Colonic mucosa (tissue), 4 donors: ENCODE measurements around the gene GPR37L1. TPM values are rescaled to one million over a fixed set of nuclear protein-coding genes. Genes with fewer than 3 reads are reported as not detected.
"Not testable (repeated sequence)": the region's sequence is repeated elsewhere in the genome, so short reads cannot be mapped to it uniquely, and the experiment has no call there.

Experiments used
- DNase-seq: peaks from one replicate; pipeline ENCODE4 v3.0.0-alpha.2; 2020
- H3K27ac ChIP-seq: fragments of 200-600 bp; one replicate; pipeline ENCODE4 v1.8.0; 2021
- H3K27me3 ChIP-seq: fragments of 200-600 bp; one replicate; pipeline ENCODE4 v1.8.0; 2021
- H3K36me3 ChIP-seq: fragments of 200-600 bp; one replicate; pipeline ENCODE4 v1.8.0; 2021
- H3K4me1 ChIP-seq: fragments of 200-600 bp; one replicate; pipeline ENCODE4 v1.8.0; 2021; ENCODE audit warnings: mild to moderate bottlenecking
- H3K4me3 ChIP-seq: fragments of 200-600 bp; one replicate; pipeline ENCODE4 v1.8.0; 2021
- H3K9ac ChIP-seq, 2 donors: one replicate each; pipeline ENCODE4 v1.7.0; 2013; ENCODE audit warnings: control low read depth in 2 of 2, low read depth in 2 of 2, low read length in 2 of 2
- H3K9me3 ChIP-seq: fragments of 200-600 bp; one replicate; pipeline ENCODE4 v1.8.0; 2021
- intact Hi-C: fragments of 100-400 bp; cut with DNase I; formaldehyde crosslinking; loops from one replicate; pipeline ENCODE4 v1.14.1; 2022
- total RNA-seq, 2 donors: library from RNA; stranded (reverse); fragmentation: NEBNext Ultra II Directional in 1 of 2; extraction: Animal tissue kit (Norgen Biotek cat#: 25700) in 1 of 2; gene quantifications; one replicate each; pipeline ENCODE4 v1.2.1, GENCODE V29; 2021
- TF ChIP-seq, protein P1 (sequence below): fragments of 200-600 bp; IDR thresholded peaks from one replicate; pipeline ENCODE4 v1.8.0; 2022; ENCODE audit warnings: antibody characterized with exemption, mild to moderate bottlenecking
- donor health status: healthy.
- donor health status: DM: no; HTN: no; CAD: no.
- donor health status: DM: no; HTN: no; CAD: no.

Gene GPR37L1
- total RNA-seq, 2 donors from 2014 or later = 1.6 to 3.1 TPM

DNA sequence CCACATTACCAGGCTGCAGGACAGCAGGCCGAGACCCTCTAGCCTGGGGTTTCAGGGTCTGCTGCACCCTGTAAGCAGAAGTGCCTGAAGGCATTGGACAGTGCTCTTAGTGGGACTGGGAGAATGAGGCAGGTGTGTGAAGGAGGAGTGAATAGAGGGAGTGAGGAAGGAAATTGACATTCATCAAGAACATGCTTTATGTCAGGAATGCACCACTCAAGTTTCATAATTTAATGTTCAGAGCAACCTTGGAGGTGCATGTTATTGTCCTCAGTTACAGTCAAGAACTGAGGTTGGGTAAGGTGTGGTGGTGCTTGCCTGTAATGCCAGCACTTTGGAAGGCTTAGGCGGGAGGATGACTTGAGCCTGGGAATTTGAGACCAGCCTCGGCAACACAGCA, 11.7 kb upstream of the GPR37L1 start:
- no peaks in the 10 kb centered on the region for H3K9me3 ChIP-seq
- H3K27ac ChIP-seq = no peak overlapping the region
- no peak overlapping the region for H3K9ac ChIP-seq
- intact Hi-C loops = no loop called here
- H3K4me3 ChIP-seq = no peak overlapping the region
- TF ChIP-seq, protein P1, sequence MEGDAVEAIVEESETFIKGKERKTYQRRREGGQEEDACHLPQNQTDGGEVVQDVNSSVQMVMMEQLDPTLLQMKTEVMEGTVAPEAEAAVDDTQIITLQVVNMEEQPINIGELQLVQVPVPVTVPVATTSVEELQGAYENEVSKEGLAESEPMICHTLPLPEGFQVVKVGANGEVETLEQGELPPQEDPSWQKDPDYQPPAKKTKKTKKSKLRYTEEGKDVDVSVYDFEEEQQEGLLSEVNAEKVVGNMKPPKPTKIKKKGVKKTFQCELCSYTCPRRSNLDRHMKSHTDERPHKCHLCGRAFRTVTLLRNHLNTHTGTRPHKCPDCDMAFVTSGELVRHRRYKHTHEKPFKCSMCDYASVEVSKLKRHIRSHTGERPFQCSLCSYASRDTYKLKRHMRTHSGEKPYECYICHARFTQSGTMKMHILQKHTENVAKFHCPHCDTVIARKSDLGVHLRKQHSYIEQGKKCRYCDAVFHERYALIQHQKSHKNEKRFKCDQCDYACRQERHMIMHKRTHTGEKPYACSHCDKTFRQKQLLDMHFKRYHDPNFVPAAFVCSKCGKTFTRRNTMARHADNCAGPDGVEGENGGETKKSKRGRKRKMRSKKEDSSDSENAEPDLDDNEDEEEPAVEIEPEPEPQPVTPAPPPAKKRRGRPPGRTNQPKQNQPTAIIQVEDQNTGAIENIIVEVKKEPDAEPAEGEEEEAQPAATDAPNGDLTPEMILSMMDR = no peak
- H3K27me3 ChIP-seq = no peaks in the 10 kb centered on the region
- DNase-seq = no peak
- no peaks in the 10 kb centered on the region for H3K36me3 ChIP-seq
- H3K4me1 ChIP-seq = peaks cover 17% of the 10 kb centered on the region

DNA sequence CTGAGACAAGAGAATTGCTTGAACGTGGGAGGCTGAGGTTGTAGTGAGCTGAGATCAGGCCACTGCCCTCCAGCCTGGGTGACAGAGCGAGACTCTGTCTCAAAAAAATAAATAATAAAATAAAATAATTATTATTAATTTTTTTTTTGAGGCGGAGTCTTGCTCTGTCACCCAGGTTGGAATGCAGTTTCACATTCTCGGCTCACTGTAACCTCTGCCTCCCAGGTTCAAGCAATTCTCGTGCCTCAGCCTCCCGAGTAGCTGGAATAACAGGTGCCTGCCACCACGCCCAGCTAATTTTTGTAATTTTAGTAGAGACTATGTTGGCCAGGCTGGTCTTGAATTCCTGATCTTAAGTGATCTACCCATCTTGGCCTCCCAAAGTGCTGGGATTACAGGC, 11.1 kb upstream of the GPR37L1 start:
- not testable (repeated sequence) for H3K9ac ChIP-seq, H3K27ac ChIP-seq
- H3K4me1 ChIP-seq = peaks cover 17% of the 10 kb centered on the region

DNA sequence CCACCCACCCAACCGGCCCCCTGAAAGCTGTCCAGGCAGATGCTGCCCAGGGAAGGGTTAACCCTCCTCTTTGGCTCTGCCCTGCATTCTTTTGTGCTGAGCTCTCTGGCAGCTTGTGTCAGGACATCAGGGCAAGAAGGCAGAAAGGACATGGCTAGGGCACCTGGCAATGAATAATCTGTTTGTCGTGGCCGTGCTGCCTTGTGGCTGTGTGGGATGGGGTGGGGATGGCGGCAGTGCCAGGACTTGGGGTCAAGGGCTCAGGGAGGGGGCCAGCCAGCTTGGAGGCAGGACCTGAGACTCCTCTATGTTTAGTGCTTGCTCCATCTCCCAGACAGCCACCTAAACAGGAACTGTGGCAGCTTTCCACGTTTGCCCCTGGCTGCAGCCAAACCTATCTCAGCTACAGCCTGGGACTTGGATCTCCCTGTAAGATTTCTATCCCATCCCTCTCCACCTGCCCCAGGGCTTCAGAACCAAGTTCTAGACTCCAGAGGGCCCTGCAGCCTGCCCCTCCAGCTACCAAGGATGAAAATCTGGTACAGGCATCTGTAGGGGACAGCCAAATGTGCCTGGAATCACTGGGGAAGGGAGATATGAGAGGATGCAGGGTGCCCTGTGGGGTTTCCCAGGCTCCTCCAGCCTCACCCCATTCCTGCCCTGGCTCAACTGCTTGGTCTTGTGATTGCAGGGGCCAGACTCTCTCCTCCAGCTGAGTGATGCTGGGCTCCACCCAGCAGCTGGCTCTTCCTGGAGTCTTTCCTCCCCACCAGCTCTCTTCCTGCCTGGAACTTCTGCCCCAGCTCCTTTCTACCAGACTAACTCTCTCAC, 9.6 kb upstream of the GPR37L1 start:
- TF ChIP-seq, protein P1 = no peak
- Histone ChIP-seq H3K27me3 (no peaks in the 10 kb centered on the region), H3K9ac (peak overlapping the region in 1 of 2 donors; percentile 80), H3K27ac (peak overlapping the region; percentile 55), H3K4me1 (peaks cover 12% of the 10 kb centered on the region), H3K9me3 (no peaks in the 10 kb centered on the region), H3K36me3 (no peaks in the 10 kb centered on the region), H3K4me3 (no peak overlapping the region)
- DNase-seq = peak; percentile 73
- intact Hi-C loops = no loop called here

More for the DNA sequence above, 11.1 kb upstream of the GPR37L1 start:
- H3K27me3 ChIP-seq, intact Hi-C loops, H3K36me3 ChIP-seq, DNase-seq, H3K4me3 ChIP-seq, H3K9me3 ChIP-seq: not testable (repeated sequence)

DNA sequence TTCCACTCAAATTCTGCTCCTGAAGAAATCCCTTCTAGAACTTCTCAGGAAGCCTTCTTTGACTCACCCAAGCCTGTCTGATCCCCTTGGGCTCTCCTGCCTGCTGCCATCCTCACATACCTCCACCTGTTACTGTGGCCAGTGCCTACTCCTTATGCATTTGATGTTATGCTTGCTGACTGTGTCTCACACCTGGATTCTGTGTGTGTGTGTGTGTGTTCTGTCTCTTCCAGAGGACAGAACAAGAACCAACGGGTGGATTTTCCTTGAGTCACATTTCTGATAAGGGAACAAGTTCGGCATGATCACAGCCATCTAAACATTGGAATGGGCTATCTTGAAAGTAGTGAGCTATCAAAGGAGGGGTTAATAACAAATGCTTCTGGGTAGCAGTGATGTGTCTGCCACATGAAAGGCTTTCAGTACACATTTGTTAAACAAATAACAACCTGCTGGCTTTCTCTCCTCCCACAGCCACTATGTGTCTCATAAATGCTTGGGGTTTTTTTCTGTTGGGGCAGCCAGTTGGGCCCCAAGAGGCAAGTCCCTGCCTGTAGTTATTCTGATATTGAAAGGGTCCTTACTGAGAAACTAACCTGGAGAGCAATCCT, 8.9 kb upstream of the GPR37L1 start:
- peak overlapping the region; percentile 55 for H3K27ac ChIP-seq
- intact Hi-C loops = no loop called here
- H3K4me1 ChIP-seq = peaks cover 12% of the 10 kb centered on the region
- H3K36me3 ChIP-seq = no peaks in the 10 kb centered on the region
- H3K27me3 ChIP-seq = no peaks in the 10 kb centered on the region
- no peak for DNase-seq
- H3K9ac ChIP-seq = peak overlapping the region in 1 of 2 donors; percentile 80
- TF ChIP-seq, protein P1 = no peak
- no peaks in the 10 kb centered on the region for H3K9me3 ChIP-seq
- H3K4me3 ChIP-seq = no peak overlapping the region

DNA sequence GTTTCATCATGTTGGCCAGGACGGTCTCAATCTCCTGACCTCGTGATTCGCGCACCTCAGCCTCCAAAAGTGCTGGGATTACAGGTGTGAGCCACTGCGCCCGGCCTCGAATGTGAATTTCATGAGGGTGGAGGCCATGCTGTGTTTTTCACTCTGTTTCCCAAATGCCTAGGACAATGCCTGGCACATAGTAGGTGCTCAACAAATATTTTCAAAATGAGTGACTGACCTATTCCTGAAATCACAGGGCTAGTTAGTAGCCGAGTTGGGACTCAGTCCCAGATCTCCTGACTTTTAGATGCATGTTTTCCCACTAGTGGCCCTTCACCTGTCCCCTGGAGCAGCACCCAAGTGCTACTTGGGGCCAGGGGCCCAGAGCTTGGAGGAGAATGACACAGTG, 6.4 kb upstream of the GPR37L1 start:
- intact Hi-C loops = no loop called here
- TF ChIP-seq, protein P1 = no peak
- H3K4me1 ChIP-seq = peaks cover 4% of the 10 kb centered on the region

DNA sequence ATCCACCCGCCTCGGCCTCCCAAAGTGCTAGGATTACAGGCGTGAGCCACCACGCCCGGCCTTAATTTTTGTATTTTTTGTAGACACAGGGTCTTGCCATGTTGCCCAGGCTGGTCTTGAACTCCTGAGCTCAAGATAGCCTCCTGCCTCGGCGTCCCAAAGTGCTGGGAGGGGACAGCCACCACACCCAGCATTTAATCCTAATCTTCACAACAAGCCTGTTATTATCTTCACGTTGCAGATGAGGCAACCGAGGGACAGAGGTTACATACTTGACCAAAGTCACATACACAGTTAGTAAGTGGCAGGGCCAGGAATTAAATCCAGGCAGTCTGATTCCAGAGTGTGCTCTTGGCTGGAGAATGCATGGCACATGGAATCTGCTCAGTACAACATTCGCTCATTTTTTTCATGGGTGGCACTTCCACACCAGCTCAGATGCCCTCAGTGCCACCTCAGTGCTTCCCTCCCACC, 4.8 kb upstream of the GPR37L1 start:
- peak overlapping the region; percentile 79 for H3K27ac ChIP-seq
- H3K9me3 ChIP-seq = no peaks in the 10 kb centered on the region
- H3K9ac ChIP-seq = peak overlapping the region in 1 of 2 donors; percentile 59
- DNase-seq = peak; percentile 42
- H3K4me1 ChIP-seq = peaks cover 3% of the 10 kb centered on the region
- no peaks in the 10 kb centered on the region for H3K36me3 ChIP-seq
- H3K4me3 ChIP-seq = no peak overlapping the region
- H3K27me3 ChIP-seq = no peaks in the 10 kb centered on the region
- intact Hi-C loops = loop anchor here (2.0 kb wide), 1 partner anchor 117 kb away; no protein-coding TSS in a partner anchor
- TF ChIP-seq, protein P1 = no peak

More for the DNA sequence above, 6.4 kb upstream of the GPR37L1 start:
- Histone ChIP-seq H3K36me3 (no peaks in the 10 kb centered on the region), H3K4me3 (no peak overlapping the region), H3K27me3 (no peaks in the 10 kb centered on the region), H3K9me3 (no peaks in the 10 kb centered on the region), H3K27ac (no peak overlapping the region), H3K9ac (no peak overlapping the region)
- no peak for DNase-seq
